IPS DF 4.7 (cell line): ENCODE data around the gene AGXT.

Source experiments
- DNase-seq: peaks from one replicate; pipeline ENCODE4 v3.0.0-alpha.2; 2013; ENCODE audit warnings: low spot score; ENCODE audit errors: extremely low read depth

AGXT gene

DNA sequence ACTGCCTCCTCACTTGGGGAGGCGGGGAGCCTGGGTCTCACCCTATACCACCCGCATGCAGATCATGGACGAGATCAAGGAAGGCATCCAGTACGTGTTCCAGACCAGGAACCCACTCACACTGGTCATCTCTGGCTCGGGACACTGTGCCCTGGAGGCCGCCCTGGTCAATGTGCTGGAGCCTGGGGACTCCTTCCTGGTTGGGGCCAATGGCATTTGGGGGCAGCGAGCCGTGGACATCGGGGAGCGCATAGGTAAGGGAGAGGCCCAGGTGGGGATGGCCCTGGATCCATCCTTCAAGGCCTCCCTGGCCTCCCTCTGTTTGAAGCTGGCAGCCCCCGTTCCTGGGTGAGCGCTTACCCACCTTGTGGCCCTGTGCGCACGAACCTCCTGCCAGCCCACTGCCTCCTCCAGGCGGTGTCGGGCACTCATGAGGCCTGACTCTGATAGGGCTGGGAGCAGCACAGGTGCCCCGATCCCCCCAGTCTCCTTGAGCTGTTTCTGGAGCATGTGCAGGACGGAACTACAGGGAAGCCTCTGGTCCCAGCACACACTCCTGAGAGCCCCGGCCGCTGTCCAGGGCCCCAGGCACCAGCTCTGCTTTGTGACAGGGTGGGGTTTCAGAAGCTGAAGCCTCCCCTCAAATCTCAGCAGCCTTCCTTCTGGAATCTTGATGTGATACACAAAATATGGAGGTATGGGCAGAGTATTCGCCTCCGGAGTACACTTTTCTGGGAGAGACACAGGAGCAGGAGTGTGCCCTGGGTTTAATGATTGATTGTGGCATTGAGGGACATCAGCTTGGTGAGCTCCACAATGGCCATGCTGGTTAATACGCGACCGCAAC is 708 bp downstream of the AGXT start:
- no peak for DNase-seq

DNA sequence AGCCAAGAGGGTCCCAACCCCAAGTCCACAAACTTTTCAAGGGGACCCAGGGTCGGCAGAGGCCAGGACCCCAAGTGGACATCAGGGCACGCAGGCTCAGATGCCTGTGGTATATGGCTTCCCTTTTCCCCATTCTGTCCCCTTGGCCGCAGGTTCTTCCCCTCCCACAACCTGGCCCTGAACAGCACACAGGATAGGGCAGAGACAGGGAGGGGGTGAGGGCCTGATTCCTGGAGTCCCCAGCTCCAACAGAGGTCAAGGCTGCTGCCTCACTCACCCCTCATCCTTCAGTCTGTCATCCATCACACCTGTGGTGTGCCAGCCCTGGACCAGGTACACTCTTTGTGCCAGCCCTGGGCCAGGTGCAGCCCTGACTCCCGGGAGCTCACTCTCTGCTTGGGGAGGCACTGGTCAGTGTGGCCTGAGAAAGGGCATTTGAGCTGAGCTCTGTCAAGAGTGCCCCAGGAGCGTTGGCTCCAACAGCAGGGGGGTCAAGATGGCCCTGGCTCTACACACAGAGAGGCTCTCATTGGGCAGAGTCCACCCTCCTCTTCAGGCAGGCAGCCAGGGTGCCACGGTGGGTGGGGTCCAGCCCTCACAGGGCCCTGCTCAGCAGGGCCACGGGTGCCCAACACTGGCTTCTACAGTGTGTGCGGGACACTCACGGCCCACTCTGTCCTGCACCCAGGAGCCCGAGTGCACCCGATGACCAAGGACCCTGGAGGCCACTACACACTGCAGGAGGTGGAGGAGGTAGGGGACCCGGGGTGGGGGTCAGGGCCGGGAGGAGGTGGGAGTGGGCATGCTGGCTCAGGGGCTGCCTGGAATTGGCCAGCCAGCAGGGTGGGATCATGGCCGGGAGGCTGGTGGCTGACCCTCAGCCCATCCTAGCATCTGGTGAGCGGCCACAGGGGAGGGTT is 1.6 kb downstream of the AGXT start:
- DNase-seq = no peak

DNA sequence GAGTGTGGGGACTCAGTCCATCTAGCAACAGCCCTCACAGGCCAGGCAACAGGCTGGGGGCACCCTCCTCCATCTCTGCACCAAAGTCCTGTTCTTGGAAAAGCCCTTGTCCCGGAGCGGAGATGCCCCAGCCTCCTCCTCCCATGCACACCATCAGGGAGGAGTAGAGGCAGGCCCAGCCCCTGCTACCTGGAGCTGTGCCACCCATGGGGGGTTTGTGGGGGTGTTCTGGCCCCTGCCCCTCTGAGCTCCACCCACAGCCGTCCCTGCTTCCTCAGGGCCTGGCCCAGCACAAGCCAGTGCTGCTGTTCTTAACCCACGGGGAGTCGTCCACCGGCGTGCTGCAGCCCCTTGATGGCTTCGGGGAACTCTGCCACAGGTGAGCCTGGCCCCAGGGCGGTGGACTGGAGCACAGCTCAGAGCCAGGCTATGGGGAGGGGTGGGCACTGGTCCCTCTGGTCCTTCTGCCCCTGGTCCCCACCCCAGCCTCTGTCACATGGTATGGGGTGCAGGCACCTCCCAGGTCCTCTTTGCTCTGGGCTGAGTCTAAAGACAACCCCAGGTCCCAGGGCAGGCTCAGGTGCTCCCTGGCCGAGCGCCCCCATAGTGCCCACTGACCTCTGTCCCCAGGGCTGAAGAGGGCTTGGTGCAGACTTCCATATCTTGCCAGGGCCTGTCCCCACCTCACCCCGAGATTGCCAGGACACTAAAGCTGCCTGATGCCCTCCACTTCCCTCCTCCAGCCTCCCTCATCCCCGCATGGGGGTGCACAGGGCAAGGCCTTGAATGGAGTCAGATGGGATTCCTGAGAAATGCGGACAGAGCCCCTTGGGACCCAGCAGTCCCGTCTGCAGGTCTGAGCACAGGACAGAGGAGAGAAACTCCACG is 2.7 kb downstream of the AGXT start:
- no peak for DNase-seq

DNA sequence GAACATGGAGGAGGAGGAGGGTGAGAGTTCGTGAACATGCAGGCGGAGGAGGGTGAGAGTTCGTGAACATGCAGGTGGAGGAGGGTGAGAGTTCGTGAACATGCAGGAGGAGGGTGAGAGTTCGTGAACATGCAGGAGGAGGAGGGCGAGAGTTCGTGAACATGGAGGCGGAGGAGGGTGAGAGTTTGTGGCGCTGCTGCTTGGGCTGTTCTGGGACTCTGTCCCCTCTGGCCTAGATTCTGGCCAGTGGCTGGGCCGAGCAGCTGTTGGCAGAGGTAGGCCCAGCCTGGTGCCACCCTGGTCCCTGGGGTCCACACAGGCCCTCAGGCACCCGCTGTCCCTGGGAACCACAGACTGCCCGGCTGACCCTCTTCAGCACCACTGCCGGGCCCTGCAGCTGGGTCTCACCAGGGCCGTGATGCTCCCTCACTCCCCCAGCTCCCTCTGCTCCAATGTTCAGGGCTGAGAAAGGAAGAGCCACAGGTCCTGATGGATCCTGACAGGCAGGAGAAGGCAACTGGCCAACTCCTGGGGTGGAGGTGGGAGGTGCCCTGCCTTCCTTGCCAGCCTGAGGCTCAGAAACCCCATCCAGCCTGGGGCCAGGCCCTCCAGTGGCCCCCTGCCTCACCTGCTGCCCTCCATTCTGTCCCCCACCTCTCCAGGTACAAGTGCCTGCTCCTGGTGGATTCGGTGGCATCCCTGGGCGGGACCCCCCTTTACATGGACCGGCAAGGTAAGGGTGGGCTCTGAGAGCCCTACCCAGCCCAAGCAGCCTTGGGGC is 3.9 kb downstream of the AGXT start:
- no peak for DNase-seq

DNA sequence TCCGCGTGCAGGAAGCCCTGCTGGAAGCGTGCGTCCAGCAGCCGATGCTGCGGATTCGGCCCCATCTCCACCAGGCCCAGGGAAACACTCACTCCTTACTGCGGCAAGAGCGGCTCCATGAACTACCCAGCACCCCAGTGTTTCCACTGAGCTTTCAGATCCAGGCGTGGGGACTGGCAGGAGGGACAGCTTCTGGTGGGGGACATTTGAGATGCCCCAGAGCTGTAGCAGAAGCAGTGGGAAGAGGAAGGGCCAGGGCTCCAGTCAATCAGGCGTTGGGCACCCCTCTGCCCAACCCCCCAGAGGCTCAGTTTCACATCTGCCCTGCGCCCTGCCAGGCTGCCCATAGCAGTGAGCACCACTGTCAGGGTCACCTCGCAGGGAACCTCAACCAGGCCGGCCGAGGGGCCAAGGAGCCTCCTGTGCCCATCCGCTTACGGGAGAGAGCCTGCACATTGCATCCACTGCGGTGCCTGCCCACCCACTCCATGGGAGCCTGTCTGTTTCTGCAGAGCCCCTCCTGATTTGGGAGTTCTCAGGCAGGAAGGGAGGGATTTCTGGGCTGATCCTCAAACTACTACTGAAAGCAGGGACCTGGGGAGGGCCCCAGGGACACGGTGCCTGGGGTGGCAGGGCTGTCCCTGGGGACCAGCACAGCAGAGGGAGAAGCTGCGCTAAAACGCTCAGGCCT is 4.6 kb downstream of the AGXT start:
- no peak for DNase-seq

DNA sequence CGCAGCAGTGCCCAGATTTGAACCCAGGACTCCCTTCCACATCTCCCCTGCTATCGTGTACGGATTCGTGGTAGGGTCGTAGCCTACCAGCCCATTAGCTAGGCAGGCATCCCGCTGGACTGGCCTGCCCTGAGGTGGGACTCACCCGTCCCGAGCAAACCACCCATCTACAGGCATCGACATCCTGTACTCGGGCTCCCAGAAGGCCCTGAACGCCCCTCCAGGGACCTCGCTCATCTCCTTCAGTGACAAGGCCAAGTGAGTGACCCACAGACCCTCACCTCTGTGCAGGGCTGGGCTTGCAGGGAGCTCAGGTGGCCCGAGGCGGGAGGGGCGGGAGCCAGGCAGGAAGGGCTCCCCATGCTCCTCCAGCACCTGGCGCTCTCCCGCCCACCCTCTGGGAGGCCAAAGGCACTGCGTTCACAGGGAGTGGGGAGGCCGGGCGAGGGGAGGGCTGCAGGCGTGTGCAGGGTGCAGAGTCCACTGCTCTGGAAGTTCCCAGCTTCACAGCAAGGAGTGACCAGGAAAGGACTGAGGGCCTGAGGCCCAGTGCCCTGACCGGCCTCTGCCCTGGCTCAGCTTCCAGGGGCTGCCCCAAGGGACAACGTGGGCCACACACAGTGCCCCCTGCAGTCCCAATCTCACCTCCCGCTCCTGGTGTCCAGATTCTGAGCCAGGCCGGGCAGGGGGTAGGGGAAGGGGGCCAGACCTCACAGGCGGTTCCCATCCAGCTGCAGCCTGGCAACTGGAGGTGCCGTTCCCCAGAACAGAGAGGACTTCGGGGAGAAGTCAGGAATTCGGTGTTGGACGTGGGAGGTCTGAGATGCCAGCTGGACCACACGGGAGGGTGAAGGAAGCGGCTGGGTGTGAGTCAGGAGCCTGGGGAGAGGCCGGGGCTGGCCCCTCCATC is 5.4 kb downstream of the AGXT start:
- DNase-seq = no peak

DNA sequence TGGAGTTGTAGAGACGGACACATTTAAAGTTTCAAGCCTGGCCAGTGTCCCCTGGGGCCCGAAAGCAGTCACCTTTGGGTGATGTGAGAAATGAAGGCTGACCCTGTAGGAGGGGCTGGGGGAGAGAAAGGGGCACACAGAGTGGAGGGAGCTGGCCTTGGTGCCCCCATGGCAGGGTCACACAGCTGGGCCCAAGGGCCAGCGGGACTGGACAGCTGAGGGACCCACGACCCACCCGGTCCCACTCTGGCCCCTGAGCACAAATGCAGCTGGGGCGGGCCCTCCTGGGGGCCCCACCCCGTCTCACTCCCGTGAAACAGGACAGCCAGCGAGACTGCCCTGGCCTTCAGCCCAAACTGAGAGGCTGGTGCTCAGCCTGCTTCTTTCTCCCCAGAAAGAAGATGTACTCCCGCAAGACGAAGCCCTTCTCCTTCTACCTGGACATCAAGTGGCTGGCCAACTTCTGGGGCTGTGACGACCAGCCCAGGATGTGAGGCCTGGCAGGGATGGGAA is 6.1 kb downstream of the AGXT start:
- no peak for DNase-seq

DNA sequence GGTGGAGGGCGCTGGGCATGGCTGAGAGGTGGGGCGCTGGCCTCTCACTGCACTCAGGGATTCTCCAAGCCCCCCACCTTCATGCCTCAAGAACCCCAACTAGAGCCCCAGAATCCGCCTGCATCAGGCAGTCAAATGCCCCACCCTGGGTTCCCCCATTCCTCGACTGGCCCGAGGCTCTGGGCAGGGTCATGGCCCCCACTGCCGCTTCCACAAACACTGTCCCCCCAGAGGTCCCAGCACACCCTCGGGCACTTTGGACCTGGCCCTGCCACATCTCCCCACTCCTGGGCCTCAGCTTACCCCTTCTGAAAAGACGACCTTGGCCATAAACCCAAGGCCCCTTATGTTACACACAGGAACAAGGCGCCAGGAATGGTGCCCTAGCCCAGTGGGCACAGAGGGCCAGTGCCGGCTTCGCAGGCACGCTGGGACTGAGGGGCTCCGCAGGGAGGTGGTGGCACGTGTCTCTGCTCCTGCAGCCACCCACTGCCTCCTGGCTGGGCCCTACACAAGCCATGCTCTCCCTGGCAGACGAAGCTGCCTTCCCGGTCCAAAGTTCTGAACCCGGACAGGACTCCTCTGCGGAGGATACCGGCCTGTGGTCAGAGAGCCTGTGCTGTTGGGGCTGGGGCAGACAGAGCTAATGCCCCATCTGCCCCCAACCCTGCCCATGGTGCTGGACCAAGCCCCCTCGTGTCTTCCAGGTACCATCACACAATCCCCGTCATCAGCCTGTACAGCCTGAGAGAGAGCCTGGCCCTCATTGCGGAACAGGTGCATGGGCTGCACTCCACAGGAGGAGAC is 6.8 kb downstream of the AGXT start:
- no peak for DNase-seq

DNA sequence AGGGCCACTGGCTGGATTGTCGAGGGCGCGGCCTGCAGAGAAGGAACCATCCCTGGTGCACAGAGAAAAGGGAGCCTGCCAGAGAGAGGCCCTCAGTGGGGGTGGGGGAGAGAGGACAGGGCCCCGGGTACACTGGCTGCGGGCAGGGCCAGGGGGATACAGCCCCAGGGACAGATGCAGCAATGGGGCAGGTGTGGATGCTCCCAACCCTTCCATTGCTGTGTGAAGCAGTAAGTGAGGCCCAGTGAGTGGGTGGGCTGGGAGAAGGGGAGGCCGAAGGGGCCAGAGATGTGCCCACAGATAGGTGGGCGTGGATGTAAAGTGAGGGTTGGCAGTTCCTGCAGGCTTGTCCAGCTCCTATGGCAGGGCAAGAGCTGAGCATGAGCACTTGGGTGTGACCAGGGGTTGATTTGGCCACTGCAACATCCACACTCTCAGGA is 7.4 kb downstream of the AGXT start:
- DNase-seq = no peak

DNA sequence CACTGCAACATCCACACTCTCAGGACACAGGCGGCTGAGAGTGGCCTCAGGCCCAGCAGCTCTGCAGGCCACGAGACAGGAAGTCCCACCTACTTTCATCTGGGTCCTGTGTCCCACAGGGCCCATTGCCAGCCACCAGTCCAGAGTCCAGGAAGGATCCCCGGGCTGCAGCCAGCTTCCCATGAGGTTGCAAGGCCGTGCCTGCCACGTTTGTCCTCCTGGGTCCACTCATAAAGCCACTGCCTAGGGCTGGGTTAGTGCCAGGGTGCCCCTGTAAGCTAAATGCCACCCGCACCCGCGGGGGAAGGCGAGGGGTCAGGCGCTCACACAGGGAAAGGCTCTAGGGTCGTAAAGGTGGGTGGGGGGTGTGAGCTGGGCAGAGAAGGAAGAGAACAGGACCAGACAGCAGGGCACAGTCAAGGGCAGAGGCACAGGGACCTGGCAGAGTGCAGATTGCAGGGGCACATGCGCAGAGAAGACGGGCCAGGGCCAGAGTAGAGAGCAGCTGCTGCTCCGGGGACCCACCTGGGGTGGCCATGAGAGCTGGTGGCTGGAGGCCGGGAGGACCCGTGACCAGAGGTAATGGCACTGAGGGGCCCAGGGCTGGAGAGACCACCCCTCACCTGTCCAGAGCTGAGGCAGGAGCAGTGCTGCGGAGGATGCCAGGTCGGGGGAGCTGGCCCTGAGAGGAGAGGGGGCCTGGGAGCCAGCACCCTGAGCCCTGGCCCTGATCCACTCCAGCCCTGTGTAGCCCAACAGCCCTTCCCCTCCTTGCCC is 8.0 kb downstream of the AGXT start:
- DNase-seq = no peak

DNA sequence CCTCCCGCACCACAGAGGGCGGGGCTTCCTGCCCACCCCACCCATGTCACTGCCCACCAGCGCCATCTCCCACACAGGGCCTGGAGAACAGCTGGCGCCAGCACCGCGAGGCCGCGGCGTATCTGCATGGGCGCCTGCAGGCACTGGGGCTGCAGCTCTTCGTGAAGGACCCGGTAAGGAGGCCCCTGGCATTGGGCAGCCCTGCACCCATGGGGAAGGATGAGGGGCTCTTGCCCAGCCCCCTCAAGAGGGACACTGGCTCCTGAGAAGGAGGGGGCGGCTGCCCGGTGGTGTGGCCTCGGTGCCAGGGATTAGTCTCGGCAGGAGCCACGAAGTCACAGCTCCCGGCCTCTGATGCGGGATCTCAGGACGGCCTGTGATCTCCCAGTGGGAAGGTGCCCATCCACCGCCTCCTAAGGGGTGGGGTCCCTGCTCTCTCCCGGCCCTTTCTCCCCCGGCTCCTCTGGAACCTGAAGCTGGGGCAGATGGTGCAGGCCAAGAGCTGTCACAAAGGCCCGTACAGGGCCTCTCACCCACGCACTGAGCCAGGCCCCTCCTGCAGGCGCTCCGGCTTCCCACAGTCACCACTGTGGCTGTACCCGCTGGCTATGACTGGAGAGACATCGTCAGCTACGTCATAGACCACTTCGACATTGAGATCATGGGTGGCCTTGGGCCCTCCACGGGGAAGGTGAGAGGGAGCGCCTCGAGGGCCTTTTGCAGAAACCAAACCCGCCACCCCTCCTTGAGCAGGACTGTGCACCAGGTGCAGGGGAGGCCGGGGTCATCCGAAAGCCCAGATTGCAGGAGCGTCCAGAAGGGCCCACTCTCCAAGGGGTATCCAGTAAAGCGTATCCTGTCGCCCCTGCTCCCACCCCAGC is 9.1 kb downstream of the AGXT start:
- no peak for DNase-seq

DNA sequence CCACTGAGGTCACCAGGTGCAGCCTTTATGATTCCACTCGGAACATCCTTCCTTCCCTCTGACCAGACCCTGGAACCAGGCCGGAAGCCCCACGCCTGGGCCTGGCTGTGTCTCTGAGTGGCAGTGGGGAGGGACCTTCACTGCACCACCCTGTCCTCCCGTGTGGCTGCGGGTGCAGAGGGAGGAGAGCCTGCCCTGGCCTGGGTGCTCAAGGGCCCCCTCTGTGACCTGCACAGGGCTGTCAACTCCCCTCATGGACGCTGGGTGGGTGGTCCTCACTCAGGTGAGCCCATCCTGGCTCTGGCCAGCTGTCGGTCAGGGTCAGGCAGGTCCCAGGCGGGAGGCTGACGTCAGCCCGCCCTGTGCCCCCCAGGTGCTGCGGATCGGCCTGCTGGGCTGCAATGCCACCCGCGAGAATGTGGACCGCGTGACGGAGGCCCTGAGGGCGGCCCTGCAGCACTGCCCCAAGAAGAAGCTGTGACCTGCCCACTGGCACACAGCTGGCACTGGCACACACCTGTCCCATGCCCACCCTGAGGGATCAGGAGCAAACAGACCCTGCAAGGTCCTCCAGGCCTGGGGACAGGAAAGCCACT is 9.8 kb downstream of the AGXT start:
- DNase-seq = no peak

DNA sequence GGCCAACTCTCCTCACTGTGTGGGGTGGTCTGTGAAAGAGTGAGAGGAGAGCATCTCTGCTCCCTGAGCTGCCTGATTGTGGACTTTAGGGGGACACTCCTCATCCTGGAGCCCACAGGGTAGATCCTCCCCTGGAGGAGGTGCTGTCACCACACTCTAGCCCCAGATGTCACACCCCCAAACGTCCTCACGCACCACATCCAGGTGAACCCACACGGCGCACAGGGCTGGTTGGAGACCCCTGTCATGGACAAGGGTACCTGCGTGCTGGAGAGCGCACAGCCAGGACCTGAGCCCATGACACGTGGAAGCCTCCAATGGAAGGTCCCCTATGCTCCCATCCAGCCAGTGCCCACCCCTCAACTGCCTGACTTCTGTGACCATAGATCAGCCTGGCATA is 10.5 kb downstream of the AGXT start:
- no peak for DNase-seq

DNA sequence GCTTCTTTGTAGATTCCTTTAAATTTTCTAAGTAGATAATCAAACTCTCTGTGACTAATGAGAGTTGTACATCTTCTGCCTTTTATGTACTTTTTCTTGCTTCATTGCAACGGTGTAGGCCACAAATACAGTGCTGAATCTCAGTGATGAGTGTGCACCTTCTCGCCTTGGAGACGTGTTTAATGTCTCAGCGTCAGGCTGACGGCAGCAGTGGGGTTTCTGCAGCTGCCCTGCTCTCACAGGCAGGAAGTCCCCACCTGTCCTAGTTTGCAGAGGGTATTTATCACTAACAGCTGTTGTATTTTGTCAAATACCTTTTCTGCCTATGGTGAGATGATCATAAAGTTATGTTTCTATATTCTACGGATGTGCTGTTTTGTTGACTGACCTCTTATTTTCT is 13.3 kb downstream of the AGXT start:
- DNase-seq = no peak

DNA sequence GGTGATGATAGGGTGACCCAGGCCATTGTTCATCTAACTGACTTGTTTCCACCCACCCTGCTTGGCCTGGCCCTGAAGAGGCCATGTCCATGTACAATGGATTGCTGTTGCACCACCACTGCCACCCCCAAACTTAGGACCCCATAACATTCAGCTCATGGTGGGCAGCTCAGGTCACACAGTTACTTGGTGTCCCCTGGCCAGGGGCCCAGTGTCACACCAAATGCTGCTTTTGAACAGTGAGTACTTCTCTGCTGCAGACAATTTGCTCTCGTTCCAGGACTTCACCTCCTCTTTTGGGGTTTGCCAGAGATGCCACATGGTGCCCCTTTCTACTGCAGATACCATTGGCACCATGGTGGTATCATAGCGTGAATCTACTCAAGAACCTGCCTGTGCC is 15.6 kb downstream of the AGXT start:
- DNase-seq = no peak

DNA sequence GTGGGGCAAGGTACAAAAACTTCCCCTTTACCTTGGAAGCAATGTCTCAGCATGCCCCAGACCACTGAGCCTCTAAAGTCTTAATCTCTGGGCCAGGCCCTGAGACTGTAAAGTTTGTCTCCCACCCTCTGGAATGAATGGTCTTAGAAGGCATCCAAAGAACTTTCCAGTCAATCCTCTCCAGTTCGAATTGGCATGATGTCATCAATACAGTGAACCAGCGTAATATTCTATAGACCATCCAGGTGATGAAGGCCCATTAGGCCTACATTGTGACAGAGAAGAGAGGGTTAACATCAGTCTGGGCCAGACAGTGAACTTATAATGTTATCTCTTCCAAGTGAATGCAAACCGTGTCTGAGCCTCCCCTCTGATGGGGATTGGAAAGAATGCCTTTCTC is 16.1 kb downstream of the AGXT start:
- DNase-seq = no peak
